GM10248 (cell line): Measurements from ENCODE around the gene BTN2A1.
"Not testable (repeated sequence)": the region's sequence is repeated elsewhere in the genome, so short reads cannot be mapped to it uniquely, and the experiment has no call there.

ENCODE experiments used
- CTCF ChIA-PET: fragments of 300-600 bp; sonication (Branson Sonifier 250); formaldehyde crosslinking; extraction: SDS; loops from one replicate; lab custom pipeline; 2021; ENCODE audit warnings: antibody characterized with exemption; lab: Yijun Ruan, JAX
- POLR2A ChIA-PET: fragments of 350-650 bp; sonication (Branson Sonifier 250); formaldehyde crosslinking; extraction: SDS; loops from one replicate; lab custom pipeline; 2020; ENCODE audit warnings: antibody characterized with exemption; lab: Yijun Ruan, JAX
- DNase-seq: peaks from one replicate; pipeline ENCODE4 v3.0.0; 2012; ENCODE audit errors: extremely low spot score
- TF ChIP-seq, protein P1 (sequence below): IDR thresholded peaks from 2 replicates; pipeline ENCODE4 v1.5.1; 2012; ENCODE audit warnings: mild to moderate bottlenecking, low read depth; ENCODE audit errors: extremely low read depth, missing control alignments, control extremely low read depth

Gene BTN2A1

DNA sequence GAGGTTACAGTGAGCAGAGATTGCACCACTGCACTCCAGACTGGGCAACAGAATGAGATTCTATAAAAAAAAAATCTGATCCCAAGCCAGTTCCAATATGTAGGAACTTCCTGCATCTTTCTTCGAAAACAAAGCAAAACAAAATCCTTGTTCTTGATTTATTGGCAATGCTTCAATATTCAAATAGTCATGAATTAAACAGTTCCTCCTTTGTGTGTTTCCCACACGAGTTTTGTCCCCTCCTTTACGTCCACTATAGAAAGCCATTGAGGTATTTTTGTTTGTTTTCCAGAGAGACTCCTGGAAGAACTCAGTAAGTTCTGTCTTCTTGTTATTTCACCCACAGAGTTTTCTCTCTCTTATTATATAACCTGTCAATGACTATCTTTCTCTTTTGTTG is 49.9 kb downstream of the BTN2A1 start:
- ChIA-PET CTCF (no interaction called here), POLR2A (no interaction called here)
- TF ChIP-seq, protein P1, sequence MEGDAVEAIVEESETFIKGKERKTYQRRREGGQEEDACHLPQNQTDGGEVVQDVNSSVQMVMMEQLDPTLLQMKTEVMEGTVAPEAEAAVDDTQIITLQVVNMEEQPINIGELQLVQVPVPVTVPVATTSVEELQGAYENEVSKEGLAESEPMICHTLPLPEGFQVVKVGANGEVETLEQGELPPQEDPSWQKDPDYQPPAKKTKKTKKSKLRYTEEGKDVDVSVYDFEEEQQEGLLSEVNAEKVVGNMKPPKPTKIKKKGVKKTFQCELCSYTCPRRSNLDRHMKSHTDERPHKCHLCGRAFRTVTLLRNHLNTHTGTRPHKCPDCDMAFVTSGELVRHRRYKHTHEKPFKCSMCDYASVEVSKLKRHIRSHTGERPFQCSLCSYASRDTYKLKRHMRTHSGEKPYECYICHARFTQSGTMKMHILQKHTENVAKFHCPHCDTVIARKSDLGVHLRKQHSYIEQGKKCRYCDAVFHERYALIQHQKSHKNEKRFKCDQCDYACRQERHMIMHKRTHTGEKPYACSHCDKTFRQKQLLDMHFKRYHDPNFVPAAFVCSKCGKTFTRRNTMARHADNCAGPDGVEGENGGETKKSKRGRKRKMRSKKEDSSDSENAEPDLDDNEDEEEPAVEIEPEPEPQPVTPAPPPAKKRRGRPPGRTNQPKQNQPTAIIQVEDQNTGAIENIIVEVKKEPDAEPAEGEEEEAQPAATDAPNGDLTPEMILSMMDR = no peak
- no peak for DNase-seq

GRCh38 chr6:26511033-26511432 is 53.3 kb downstream of the BTN2A1 start:
- DNase-seq, POLR2A ChIA-PET: not testable (repeated sequence)
- CTCF ChIA-PET = interaction anchor here (1.1 to 1.5 kb wide), 2 partner anchors 10 to 15 kb away, joined by 3 to 5 read pairs; no protein-coding TSS in a partner anchor

- TF ChIP-seq, protein P1 = no peak
- DNase-seq = no peak
- CTCF ChIA-PET = no interaction called here
- POLR2A ChIA-PET = no interaction called here
Measured at GRCh38 chr6:26514984-26515383, 57.2 kb downstream of the BTN2A1 start.

GRCh38 chr6:26516481-26517427 is 59.0 kb downstream of the BTN2A1 start:
- TF ChIP-seq, protein P1 = no peak
- DNase-seq = no peak
- ChIA-PET CTCF (no interaction called here), POLR2A (no interaction called here)
